NT2/D1 (cell line): Measurements from ENCODE around the gene CEACAM16.
"Not testable (repeated sequence)": the region's sequence is repeated elsewhere in the genome, so short reads cannot be mapped to it uniquely, and the experiment has no call there.

ENCODE experiments used
- DNase-seq: peaks from one replicate; pipeline ENCODE4 v3.0.0-alpha.2; 2011; ENCODE audit warnings: low read depth, low spot score
- H3K27me3 ChIP-seq: 2 replicates; pipeline ENCODE4 v1.6.0; 2011; ENCODE audit warnings: mild to moderate bottlenecking; ENCODE audit not compliant: insufficient read length, insufficient read depth
- H3K36me3 ChIP-seq: 2 replicates; pipeline ENCODE4 v1.6.1; 2011; ENCODE audit warnings: mild to moderate bottlenecking, low read length, mixed read lengths; ENCODE audit not compliant: insufficient read depth, insufficient read length
- H3K4me1 ChIP-seq: 2 replicates; pipeline ENCODE4 v1.5.1; 2011; ENCODE audit not compliant: insufficient read depth, insufficient read length
- H3K4me3 ChIP-seq: 2 replicates; pipeline ENCODE4 v1.5.1; 2011; ENCODE audit warnings: low read depth; ENCODE audit not compliant: insufficient read length
- H3K9ac ChIP-seq: 2 replicates; pipeline ENCODE4 v1.6.0; 2011; ENCODE audit warnings: low read depth; ENCODE audit not compliant: insufficient read length
- H3K9me3 ChIP-seq: 2 replicates; pipeline ENCODE4 v1.5.1; 2011; ENCODE audit warnings: mild to moderate bottlenecking, low read length; ENCODE audit not compliant: insufficient read depth
- SUZ12 ChIP-seq: IDR thresholded peaks from 2 replicates; pipeline ENCODE4 v1.6.1; 2011; ENCODE audit not compliant: insufficient read length, insufficient read depth; ENCODE audit errors: extremely low read depth
- YY1 ChIP-seq: IDR thresholded peaks from 2 replicates; pipeline ENCODE4 v1.6.1; 2011; ENCODE audit not compliant: insufficient read length, insufficient read depth
- ZNF274 ChIP-seq: IDR thresholded peaks from 2 replicates; pipeline ENCODE4 v1.6.1; 2011; ENCODE audit warnings: mild to moderate bottlenecking, low read depth, low read length

CEACAM16 gene

GRCh38 chr19:44668985-44669764, 29.8 kb upstream of the CEACAM16 start:
- Histone ChIP-seq H3K27me3 (no peaks in the 10 kb centered on the region), H3K9me3 (no peaks in the 10 kb centered on the region), H3K9ac (no peak overlapping the region), H3K36me3 (peaks cover 7% of the 10 kb centered on the region), H3K4me1 (peaks cover 5% of the 10 kb centered on the region), H3K4me3 (no peak overlapping the region)
- no peak for DNase-seq
- TF ChIP-seq ZNF274, result no peak

DNA sequence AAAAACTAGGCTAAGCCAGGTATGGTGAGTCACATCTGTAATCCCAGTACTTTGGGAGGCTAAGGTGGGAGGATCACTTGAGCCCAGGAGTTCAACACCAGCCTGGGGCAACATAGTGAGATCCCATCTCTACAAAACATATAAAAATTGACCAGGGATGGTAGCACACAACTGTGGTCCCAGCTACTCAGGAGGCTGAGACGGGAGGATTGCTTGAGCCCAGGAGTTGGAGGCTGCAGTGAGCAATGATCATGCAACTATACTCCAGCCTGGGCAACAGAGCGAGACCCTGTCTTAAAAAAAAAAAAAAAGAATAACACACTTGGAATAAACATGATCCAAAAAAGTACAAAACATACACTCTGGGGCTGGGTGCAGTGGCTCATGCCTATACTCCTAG, 28.9 kb upstream of the CEACAM16 start:
- H3K9ac ChIP-seq, H3K4me1 ChIP-seq, H3K36me3 ChIP-seq, DNase-seq, H3K9me3 ChIP-seq, H3K27me3 ChIP-seq, H3K4me3 ChIP-seq: not testable (repeated sequence)

DNA sequence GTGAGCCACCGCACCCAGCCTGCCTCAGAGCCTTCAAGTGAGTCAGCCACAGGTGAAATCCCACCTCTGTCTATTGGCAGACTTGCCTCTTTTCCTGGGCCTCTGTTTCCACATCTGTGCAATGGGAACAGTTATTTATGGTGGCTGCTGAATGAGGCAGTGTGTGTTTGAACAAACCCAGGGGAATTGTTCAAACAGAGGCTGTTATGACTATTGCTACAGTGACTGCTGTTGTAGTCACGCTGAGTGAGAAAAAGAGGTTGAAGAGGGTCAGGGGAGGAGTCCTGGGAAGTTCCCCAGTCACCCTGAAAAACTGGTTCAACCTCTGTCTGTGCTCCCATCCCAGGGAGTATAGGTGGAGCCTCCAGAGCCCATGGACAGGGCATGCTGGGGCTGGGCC, 27.6 kb upstream of the CEACAM16 start, which contains the start of gene CEACAM19:
Gene CEACAM19 (plus strand): TSS at position 83 of the 400 bp plus-strand sequence. CDS start 450 bp downstream, outside the sequence.
- Histone ChIP-seq H3K27me3 (no peaks in the 10 kb centered on the region), H3K9me3 (no peaks in the 10 kb centered on the region), H3K4me1 (peaks cover 5% of the 10 kb centered on the region), H3K4me3 (no peak within 1 kb of the TSS), H3K36me3 (peaks cover 5% of the 10 kb centered on the region), H3K9ac (no peak within 1 kb of the TSS)
- TF ChIP-seq YY1, result no peak
- no peak for TF ChIP-seq ZNF274
- no peak for TF ChIP-seq SUZ12
- no peak for DNase-seq

DNA sequence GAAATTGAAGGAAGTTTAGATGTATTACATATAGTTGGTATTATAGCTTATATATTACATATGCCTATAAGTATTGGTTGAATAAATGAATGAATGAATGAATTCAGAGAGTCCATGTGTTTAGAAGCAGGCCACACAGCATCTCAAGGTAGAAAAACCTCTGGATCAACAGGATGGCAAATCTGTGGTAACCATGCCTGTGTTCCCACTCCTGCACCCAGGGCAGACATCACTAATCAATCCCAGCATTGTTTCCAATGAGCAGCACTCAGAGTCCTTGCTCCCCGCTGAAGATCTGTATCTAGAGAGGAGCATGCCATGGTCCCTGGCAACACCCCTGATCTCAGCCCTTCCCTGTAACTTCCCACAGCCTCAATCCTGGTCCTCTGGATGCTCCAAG, 26.7 kb upstream of the CEACAM16 start:
- H3K4me1 ChIP-seq, result no peaks in the 10 kb centered on the region
- no peaks in the 10 kb centered on the region for H3K27me3 ChIP-seq
- DNase-seq, result no peak
- TF ChIP-seq ZNF274 (no peak), SUZ12 (no peak), YY1 (no peak)
- H3K4me3 ChIP-seq, result no peak overlapping the region
- peaks cover under 1% of the 10 kb centered on the region for H3K36me3 ChIP-seq
- H3K9ac ChIP-seq, result no peak overlapping the region
- H3K9me3 ChIP-seq, result no peaks in the 10 kb centered on the region

DNA sequence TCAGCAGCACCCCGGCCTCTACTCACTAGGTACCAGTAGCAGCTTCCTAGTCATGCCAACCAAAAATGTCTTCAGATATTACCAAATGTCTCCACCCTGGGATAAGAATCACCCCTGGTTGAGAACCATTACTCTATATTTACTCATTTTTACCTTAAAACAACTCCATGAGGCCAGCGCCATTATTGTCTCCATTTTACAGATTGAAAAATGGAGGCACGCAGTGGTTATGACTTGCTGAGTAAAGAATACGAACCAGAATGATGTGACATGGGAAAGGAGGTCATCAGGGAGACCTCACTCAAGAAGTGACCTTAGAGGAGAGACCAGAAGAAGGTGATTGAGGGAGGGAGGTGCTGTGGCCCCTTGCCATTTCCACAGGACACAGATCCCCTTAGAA, 25.4 kb upstream of the CEACAM16 start:
- H3K36me3 ChIP-seq, result no peaks in the 10 kb centered on the region
- DNase-seq, result no peak
- no peak for TF ChIP-seq YY1
- no peak for TF ChIP-seq SUZ12
- TF ChIP-seq ZNF274, result no peak
- no peaks in the 10 kb centered on the region for H3K4me1 ChIP-seq
- no peak overlapping the region for H3K4me3 ChIP-seq
- no peaks in the 10 kb centered on the region for H3K9me3 ChIP-seq
- no peaks in the 10 kb centered on the region for H3K27me3 ChIP-seq
- H3K9ac ChIP-seq, result no peak overlapping the region

DNA sequence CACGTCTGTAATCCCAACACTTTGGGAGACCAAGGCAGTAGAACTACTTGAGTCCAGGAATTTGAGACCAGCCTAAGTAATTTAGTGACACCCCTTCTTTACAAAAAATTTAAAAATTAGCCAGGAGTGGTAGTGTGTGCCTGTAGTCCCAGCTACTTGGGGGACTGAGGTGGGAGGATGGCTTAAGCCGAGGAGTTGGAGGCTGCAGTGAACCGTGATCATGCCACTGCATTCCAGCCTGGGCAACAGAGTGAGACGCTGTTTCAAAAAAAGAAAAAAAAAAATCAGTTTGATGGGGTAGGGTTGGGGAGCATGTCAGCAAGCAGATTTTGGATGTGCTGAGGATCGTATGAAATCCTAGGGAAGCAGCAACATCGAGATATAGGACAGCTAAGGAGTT, 23.4 kb upstream of the CEACAM16 start:
- no peak for TF ChIP-seq SUZ12
- Histone ChIP-seq H3K4me1 (no peaks in the 10 kb centered on the region), H3K27me3 (no peaks in the 10 kb centered on the region), H3K9me3 (no peaks in the 10 kb centered on the region), H3K36me3 (no peaks in the 10 kb centered on the region), H3K9ac (no peak overlapping the region), H3K4me3 (no peak overlapping the region)
- DNase-seq, result no peak

GRCh38 chr19:44677019-44677811, 21.7 kb upstream of the CEACAM16 start:
- H3K9ac ChIP-seq, result no peak overlapping the region
- DNase-seq, result peak; percentile 30
- no peaks in the 10 kb centered on the region for H3K9me3 ChIP-seq
- no peaks in the 10 kb centered on the region for H3K36me3 ChIP-seq
- H3K4me3 ChIP-seq, result no peak overlapping the region
- no peaks in the 10 kb centered on the region for H3K27me3 ChIP-seq
- no peak for TF ChIP-seq ZNF274
- TF ChIP-seq YY1, result no peak
- TF ChIP-seq SUZ12, result no peak
- H3K4me1 ChIP-seq, result no peaks in the 10 kb centered on the region
